ENCODE results near the gene NDUFV1. TPM values are rescaled to one million over a fixed set of nuclear protein-coding genes. Genes with fewer than 3 reads are reported as not detected.
"Not testable (repeated sequence)": the region's sequence is repeated elsewhere in the genome, so short reads cannot be mapped to it uniquely, and the experiment has no call there.

Gene NDUFV1
- total and polyA plus RNA-seq, 7 donors = 152 to 286 (median 217) TPM

DNA sequence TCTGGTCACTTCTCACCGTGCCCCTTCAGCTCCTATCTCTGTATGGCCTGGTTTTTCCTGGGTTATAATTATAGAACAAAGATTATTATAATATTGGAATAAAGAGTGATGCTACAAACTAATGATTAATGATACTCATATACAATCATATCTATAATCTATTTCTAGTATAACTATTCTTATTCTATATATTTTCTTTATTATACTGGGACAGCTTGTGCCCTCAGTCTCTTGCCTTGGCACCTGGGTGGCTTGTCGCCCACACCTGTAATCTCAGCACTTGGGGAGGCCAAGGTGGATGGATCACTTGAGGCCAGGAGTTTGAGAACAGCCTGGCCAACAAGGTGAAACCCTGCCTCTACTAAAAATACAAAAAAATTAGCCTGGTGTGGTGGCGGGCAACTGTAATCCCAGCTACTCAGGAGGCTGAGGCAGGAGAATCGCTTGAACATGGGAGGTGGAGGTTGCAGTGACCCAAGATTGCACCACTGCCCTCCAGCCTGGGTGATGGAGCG, 53.0 kb downstream of the NDUFV1 start:
- not testable (repeated sequence) for DNase-seq, H3K27ac ChIP-seq, H3K36me3 ChIP-seq, H3K9me3 ChIP-seq, H3K27me3 ChIP-seq, H3K4me1 ChIP-seq, H3K4me3 ChIP-seq
- intact Hi-C loops (cut with DNase I) = loop anchor here (2.0 to 10.0 kb wide), 3 partner anchors 29 to 87 kb away; no protein-coding TSS in a partner anchor
- TF ChIP-seq, protein P1, sequence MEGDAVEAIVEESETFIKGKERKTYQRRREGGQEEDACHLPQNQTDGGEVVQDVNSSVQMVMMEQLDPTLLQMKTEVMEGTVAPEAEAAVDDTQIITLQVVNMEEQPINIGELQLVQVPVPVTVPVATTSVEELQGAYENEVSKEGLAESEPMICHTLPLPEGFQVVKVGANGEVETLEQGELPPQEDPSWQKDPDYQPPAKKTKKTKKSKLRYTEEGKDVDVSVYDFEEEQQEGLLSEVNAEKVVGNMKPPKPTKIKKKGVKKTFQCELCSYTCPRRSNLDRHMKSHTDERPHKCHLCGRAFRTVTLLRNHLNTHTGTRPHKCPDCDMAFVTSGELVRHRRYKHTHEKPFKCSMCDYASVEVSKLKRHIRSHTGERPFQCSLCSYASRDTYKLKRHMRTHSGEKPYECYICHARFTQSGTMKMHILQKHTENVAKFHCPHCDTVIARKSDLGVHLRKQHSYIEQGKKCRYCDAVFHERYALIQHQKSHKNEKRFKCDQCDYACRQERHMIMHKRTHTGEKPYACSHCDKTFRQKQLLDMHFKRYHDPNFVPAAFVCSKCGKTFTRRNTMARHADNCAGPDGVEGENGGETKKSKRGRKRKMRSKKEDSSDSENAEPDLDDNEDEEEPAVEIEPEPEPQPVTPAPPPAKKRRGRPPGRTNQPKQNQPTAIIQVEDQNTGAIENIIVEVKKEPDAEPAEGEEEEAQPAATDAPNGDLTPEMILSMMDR (IDR thresholded peaks at IDR 0.05) = peak in 1 of 4 experiments; percentile 42
- 47 to 65% methylated on average over 5 of the region's 5 CpGs for WGBS, 2 donors

DNA sequence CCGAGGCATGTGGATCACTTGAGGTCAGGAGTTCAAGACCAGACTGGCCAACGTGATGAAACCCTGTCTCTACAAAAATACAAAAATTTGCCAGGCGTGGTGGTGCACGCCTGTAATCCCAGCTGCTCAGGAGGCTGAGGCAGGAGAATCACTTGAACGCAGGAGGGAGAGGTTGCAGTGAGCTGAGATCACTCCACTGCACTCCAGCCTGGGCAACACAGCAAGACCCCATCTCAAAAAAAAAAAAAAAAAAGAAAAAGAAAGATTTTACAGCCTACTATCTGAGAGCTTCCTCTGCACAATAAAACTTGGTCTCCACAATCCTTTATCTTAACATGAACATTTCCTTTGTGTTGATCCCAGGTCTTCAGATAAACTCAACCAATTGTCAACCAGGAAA, 54.0 kb downstream of the NDUFV1 start:
- H3K4me1 ChIP-seq; H3K9me3 ChIP-seq; H3K27ac ChIP-seq; intact Hi-C loops (cut with DNase I); H3K36me3 ChIP-seq; DNase-seq; H3K4me3 ChIP-seq; H3K27me3 ChIP-seq: not testable (repeated sequence)
- 59 to 82% methylated on average over 5 of the region's 5 CpGs for WGBS, 2 donors

Small RNAs within 50 kb of the gene (small RNA-seq; reads per million reads assigned to genes)
- gene AP003385.3 = 0 reads per million in 3 donors

Other genes starting within 250 kb of the NDUFV1 start
- 10 to 100 TPM in 1 of 4 donors, 1 to 10 TPM in 3; 2.9 to 49.8 (median 6.6) TPM for gene CLCF1, start 233.3 kb upstream of the NDUFV1 start, total RNA-seq
- gene CLCF1, start 233.3 kb upstream of the NDUFV1 start, polyA plus RNA-seq = 1 to 10 TPM in 2 of 3 donors, under 1 TPM in 1; 0.92 to 6.5 (median 2.4) TPM
- 10 to 100 TPM; 11.4 to 18.1 (median 16.5) TPM for gene RAD9A, start 214.9 kb upstream of the NDUFV1 start, total RNA-seq
- gene RAD9A, start 214.9 kb upstream of the NDUFV1 start, polyA plus RNA-seq = 10 to 100 TPM in 1 of 3 donors, 1 to 10 TPM in 2; 6.5 to 33.9 (median 6.6) TPM
- 10 to 100 TPM; 59.5 to 87.0 (median 80.0) TPM for gene PPP1CA, start 205.1 kb upstream of the NDUFV1 start, total RNA-seq
- 100 to 1,000 TPM; 228 to 357 (median 235) TPM for gene PPP1CA, start 205.1 kb upstream of the NDUFV1 start, polyA plus RNA-seq
- gene TBC1D10C, start 202.9 kb upstream of the NDUFV1 start, total RNA-seq = 1 to 10 TPM in 2 of 4 donors, under 1 TPM in 1, not detected in 1; 0.71 to 2.5 (median 1.2) TPM
- gene TBC1D10C, start 202.9 kb upstream of the NDUFV1 start, polyA plus RNA-seq = 10 to 100 TPM in 1 of 3 donors, 1 to 10 TPM in 2; 1.6 to 48.2 (median 1.8) TPM
- gene CARNS1, start 191.3 kb upstream of the NDUFV1 start, total RNA-seq = under 1 TPM; 0.16 to 0.68 (median 0.46) TPM
- under 1 TPM in 1 of 3 donors, not detected in 2; 0.83 TPM for gene CARNS1, start 191.3 kb upstream of the NDUFV1 start, polyA plus RNA-seq
- gene RPS6KB2, start 178.4 kb upstream of the NDUFV1 start, total RNA-seq = 10 to 100 TPM; 27.1 to 70.2 (median 35.2) TPM
- gene RPS6KB2, start 178.4 kb upstream of the NDUFV1 start, polyA plus RNA-seq = 10 to 100 TPM; 55.9 to 67.9 (median 62.0) TPM
- gene PTPRCAP, start 169.3 kb upstream of the NDUFV1 start, total RNA-seq = 1 to 10 TPM in 3 of 4 donors, under 1 TPM in 1; 0.71 to 3.7 (median 2.1) TPM
- gene PTPRCAP, start 169.3 kb upstream of the NDUFV1 start, polyA plus RNA-seq = 100 to 1,000 TPM in 1 of 3 donors, 1 to 10 TPM in 2; 2.4 to 129 (median 2.8) TPM
- gene CORO1B, start 163.5 kb upstream of the NDUFV1 start, total RNA-seq = 10 to 100 TPM; 42.9 to 52.9 (median 46.1) TPM
- 100 to 1,000 TPM; 150 to 190 (median 166) TPM for gene CORO1B, start 163.5 kb upstream of the NDUFV1 start, polyA plus RNA-seq
- not detected for gene GPR152, start 154.2 kb upstream of the NDUFV1 start, total RNA-seq
- not detected for gene GPR152, start 154.2 kb upstream of the NDUFV1 start, polyA plus RNA-seq
- 1 to 10 TPM in 1 of 4 donors, under 1 TPM in 3; 0.41 to 1.5 (median 0.63) TPM for gene CABP4, start 151.6 kb upstream of the NDUFV1 start, total RNA-seq
- under 1 TPM in 2 of 3 donors, not detected in 1; 0.60 to 0.61 TPM for gene CABP4, start 151.6 kb upstream of the NDUFV1 start, polyA plus RNA-seq
- gene TMEM134, start 137.7 kb upstream of the NDUFV1 start, total RNA-seq = 100 to 1,000 TPM in 3 of 4 donors, 10 to 100 TPM in 1; 54.6 to 137 (median 121) TPM
- 10 to 100 TPM; 66.7 to 96.1 (median 69.1) TPM for gene TMEM134, start 137.7 kb upstream of the NDUFV1 start, polyA plus RNA-seq
- 100 to 1,000 TPM; 103 to 120 (median 109) TPM for gene AIP, start 123.9 kb upstream of the NDUFV1 start, total RNA-seq
- gene AIP, start 123.9 kb upstream of the NDUFV1 start, polyA plus RNA-seq = 10 to 100 TPM; 71.2 to 82.3 (median 76.6) TPM
- gene PITPNM1, start 101.6 kb upstream of the NDUFV1 start, total RNA-seq = 10 to 100 TPM in 1 of 4 donors, 1 to 10 TPM in 3; 3.2 to 16.0 (median 5.6) TPM
- 10 to 100 TPM; 16.2 to 69.1 (median 36.1) TPM for gene PITPNM1, start 101.6 kb upstream of the NDUFV1 start, polyA plus RNA-seq
- gene CDK2AP2, start 98.8 kb upstream of the NDUFV1 start, total RNA-seq = 10 to 100 TPM; 13.3 to 32.9 (median 23.7) TPM
- gene CDK2AP2, start 98.8 kb upstream of the NDUFV1 start, polyA plus RNA-seq = 100 to 1,000 TPM in 2 of 3 donors, 10 to 100 TPM in 1; 64.9 to 126 (median 101) TPM
- not detected for gene CABP2, start 83.5 kb upstream of the NDUFV1 start, total RNA-seq
- gene CABP2, start 83.5 kb upstream of the NDUFV1 start, polyA plus RNA-seq = not detected
- 100 to 1,000 TPM; 349 to 702 (median 499) TPM for gene GSTP1, start 23.1 kb upstream of the NDUFV1 start, total RNA-seq
- gene GSTP1, start 23.1 kb upstream of the NDUFV1 start, polyA plus RNA-seq = 100 to 1,000 TPM; 451 to 717 (median 599) TPM
- gene NUDT8, start 23.0 kb downstream of the NDUFV1 start, total RNA-seq = 10 to 100 TPM in 1 of 4 donors, 1 to 10 TPM in 3; 3.6 to 10.9 (median 7.0) TPM
- 10 to 100 TPM; 29.6 to 63.1 (median 51.1) TPM for gene NUDT8, start 23.0 kb downstream of the NDUFV1 start, polyA plus RNA-seq
- gene TBX10, start 32.8 kb downstream of the NDUFV1 start, total RNA-seq = not detected
- gene TBX10, start 32.8 kb downstream of the NDUFV1 start, polyA plus RNA-seq = 100 to 1,000 TPM in 1 of 3 donors, 10 to 100 TPM in 2; 15.8 to 109 (median 60.6) TPM
- gene ACY3, start 43.8 kb downstream of the NDUFV1 start, total RNA-seq = not detected
- gene ACY3, start 43.8 kb downstream of the NDUFV1 start, polyA plus RNA-seq = 10 to 100 TPM; 12.4 to 16.6 (median 16.2) TPM
- gene ALDH3B2, start 67.7 kb downstream of the NDUFV1 start, total RNA-seq = not detected
- under 1 TPM in 1 of 3 donors, not detected in 2; 0.38 TPM for gene ALDH3B2, start 67.7 kb downstream of the NDUFV1 start, polyA plus RNA-seq

All from sigmoid colon (tissue), 7 donors.